GM06990 (cell line): Measurements from ENCODE around the gene GRID2.

Source experiments
- DNase-seq: peaks from one replicate; pipeline ENCODE4 v3.0.0-alpha.2; 2011; ENCODE audit not compliant: insufficient read length; ENCODE audit errors: extremely low read depth
- H3K27me3 ChIP-seq: replicated peaks from 2 replicates; pipeline ENCODE4 v1.6.0; 2011; ENCODE audit warnings: low read length; ENCODE audit not compliant: control insufficient read depth, insufficient read depth
- H3K36me3 ChIP-seq: 2 replicates; pipeline ENCODE4 v1.5.1; 2011; ENCODE audit warnings: low read length; ENCODE audit not compliant: control insufficient read depth, insufficient read depth
- H3K4me3 ChIP-seq: replicated peaks from 2 replicates; pipeline ENCODE4 v1.5.1; 2011; ENCODE audit warnings: low read depth, mild to moderate bottlenecking, control low read depth, low read length
- CTCF ChIP-seq: IDR thresholded peaks from 2 replicates; pipeline ENCODE4 v1.5.1; 2011; ENCODE audit warnings: low read length, control low read depth, mild to moderate bottlenecking, inconsistent platforms; ENCODE audit not compliant: insufficient read depth, poor library complexity, severe bottlenecking

The GRID2 gene

GRCh38 chr4:93407493-93408275, 1103.9 kb downstream of the GRID2 start:
- Histone ChIP-seq H3K4me3 (no peak overlapping the region), H3K36me3 (no peaks in the 10 kb centered on the region), H3K27me3 (no peaks in the 10 kb centered on the region)
- TF ChIP-seq CTCF, result no peak
- no peak for DNase-seq

GRCh38 chr4:93409035-93409434, 1105.3 kb downstream of the GRID2 start:
- Histone ChIP-seq H3K36me3 (no peaks in the 10 kb centered on the region), H3K4me3 (no peak overlapping the region), H3K27me3 (no peaks in the 10 kb centered on the region)
- TF ChIP-seq CTCF, result no peak
- no peak for DNase-seq

DNA sequence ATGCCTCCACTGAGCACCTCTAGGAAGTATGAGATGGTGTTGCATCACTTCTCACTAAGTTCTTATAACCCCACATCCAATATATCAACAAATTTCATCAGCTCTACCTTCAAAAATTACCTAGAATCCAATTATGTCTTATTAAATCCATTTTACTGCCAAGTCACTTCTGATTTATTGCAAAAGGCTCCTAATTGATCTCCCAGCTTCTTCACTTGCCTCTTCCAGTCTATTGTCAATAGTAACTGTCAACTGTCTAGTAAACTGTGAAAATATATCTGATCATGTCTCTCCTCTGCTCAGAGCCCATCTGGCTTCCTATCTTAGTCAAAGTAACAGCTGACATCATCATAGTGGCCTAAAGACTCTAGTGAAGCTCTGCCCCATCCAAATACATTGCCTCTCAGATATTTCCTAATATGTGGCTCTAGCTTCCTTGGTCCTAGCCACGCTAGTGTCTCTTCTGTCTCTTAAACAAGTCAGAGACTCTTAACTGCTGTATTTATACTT, 1110.3 kb downstream of the GRID2 start:
- DNase-seq, result no peak
- Histone ChIP-seq H3K36me3 (no peaks in the 10 kb centered on the region), H3K27me3 (no peaks in the 10 kb centered on the region), H3K4me3 (no peak overlapping the region)
- TF ChIP-seq CTCF, result no peak

DNA sequence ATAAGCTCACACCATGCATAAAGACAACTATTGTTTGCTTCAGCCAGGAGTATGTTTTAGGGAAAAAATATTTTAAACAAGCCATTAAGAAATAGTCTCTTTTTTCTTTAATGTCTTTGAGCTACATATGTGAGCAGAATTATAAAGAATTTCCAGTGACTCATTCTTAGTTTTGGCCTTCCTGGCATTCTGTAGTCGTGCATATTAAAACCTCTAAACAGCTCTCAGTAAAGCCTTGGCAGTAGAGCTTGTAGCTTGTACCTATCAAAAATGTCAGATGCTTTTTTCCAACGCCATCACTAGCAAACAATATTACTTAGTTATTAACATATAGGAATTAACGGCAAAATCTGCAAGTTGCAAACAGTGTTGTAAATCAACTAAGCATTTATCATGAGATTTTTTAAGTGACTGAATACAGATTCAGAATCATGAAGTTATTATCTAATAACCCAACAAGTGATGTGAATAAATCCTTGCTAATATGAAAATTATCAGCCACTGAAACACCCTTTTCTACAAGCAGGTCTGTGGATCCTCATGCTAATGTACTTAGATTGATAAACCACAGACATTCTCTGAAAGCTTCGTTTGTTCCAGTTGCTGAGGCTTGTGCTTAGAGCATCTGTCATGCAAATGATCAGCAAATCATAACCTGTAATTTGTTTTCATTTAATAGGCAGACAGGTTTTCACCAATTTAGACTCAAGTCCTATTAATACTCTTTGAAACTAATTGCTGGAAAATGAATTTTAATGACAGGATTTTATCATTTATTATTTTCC, 1112.8 kb downstream of the GRID2 start:
- Histone ChIP-seq H3K27me3 (no peaks in the 10 kb centered on the region), H3K4me3 (no peak overlapping the region), H3K36me3 (no peaks in the 10 kb centered on the region)
- DNase-seq, result no peak
- TF ChIP-seq CTCF, result no peak

DNA sequence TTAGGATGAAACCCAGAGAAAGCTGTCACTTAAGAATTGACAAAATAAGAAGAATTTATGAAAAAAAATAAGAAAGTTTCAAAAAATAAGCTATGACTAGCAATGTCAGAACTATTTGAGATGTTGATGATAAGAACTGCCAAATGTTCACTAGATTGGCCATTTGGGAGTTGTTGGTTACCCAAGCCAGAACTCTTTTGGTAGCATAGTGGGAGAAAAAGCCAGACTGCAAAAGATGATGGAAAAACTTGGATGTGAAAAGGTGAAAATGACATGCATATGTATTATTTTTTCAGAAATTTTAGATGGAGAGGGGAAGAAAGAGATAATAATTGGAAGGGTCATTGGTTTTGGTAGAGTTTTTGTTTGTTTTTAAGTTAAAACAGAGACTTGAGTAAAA, 1127.6 kb downstream of the GRID2 start:
- no peak for TF ChIP-seq CTCF
- Histone ChIP-seq H3K36me3 (no peaks in the 10 kb centered on the region), H3K4me3 (no peak overlapping the region), H3K27me3 (no peaks in the 10 kb centered on the region)
- no peak for DNase-seq
